HL-60/S4 treated with phorbol 12-myristate 13-acetate at 8.2 ng/mL for 4 days and 3 days (cell line): Measurements from ENCODE around the gene PANX3.
"Not testable (repeated sequence)": the region's sequence is repeated elsewhere in the genome, so short reads cannot be mapped to it uniquely, and the experiment has no call there.

ENCODE experiments used
- in situ Hi-C: fragments of 300-500 bp; cut with MboI; formaldehyde crosslinking; loops from 2 replicates; pipeline ENCODE4 v1.15.0; 2022; ENCODE audit warnings: low sequenced_read_pairs

PANX3 gene, protein sequence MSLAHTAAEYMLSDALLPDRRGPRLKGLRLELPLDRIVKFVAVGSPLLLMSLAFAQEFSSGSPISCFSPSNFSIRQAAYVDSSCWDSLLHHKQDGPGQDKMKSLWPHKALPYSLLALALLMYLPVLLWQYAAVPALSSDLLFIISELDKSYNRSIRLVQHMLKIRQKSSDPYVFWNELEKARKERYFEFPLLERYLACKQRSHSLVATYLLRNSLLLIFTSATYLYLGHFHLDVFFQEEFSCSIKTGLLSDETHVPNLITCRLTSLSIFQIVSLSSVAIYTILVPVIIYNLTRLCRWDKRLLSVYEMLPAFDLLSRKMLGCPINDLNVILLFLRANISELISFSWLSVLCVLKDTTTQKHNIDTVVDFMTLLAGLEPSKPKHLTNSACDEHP

DNA sequence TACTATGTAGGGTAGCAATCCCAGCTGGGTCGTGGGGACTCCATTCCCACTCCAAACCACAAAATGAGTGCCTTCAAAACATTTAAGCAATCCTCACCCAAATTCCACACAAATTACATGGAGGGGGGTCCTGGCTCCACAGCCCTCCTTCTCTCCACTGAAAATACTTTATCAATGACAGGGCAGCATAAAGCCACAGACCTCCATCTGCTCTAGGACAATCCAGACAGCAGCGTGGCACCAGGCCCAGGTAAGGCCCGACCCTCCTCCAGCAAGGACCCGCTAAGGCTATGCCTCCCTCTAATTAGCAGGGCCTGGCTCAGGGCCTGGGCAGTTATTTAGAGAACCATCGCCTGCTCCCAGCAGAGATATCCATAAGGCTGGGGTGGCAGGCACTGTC, at the start of gene PANX3:
TSS of gene PANX3 (plus strand) at position 365 of the 400 bp plus-strand sequence. CDS start 129 bp downstream, outside the sequence.
- in situ Hi-C loops: no loop called here

DNA sequence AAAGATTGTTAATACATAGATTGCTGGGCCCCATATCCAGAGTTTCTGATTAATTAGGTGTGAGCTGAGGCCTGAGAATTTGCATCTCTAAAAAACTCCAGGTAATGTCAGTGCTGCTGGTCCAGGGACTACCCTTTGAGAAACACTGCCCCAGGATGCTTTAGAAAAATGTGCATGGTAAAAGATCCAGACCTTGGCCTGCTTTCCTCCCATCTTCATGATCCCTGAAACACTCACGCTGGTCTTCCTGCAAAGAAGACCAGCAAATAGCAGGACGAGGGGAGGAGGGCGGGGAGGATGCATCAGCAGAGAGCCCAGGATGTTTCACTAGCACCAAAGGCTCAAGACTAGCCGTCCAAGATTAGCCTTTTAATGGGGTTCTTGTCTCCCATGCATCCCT, 41.5 kb upstream of the PANX3 start, which contains the start of gene OR8A1:
TSS of gene OR8A1 (plus strand) at position 301 of the 400 bp plus-strand sequence. CDS start 123 bp downstream, outside the sequence.
- in situ Hi-C loops: no loop called here

DNA sequence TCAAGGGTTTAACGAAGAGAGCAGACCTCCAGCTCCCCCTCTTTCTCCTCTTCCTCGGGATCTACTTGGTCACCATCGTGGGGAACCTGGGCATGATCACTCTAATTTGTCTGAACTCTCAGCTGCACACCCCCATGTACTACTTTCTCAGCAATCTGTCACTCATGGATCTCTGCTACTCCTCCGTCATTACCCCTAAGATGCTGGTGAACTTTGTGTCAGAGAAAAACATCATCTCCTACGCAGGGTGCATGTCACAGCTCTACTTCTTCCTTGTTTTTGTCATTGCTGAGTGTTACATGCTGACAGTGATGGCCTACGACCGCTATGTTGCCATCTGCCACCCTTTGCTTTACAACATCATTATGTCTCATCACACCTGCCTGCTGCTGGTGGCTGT, 41.1 kb upstream of the PANX3 start:
- in situ Hi-C loops: no loop called here

DNA sequence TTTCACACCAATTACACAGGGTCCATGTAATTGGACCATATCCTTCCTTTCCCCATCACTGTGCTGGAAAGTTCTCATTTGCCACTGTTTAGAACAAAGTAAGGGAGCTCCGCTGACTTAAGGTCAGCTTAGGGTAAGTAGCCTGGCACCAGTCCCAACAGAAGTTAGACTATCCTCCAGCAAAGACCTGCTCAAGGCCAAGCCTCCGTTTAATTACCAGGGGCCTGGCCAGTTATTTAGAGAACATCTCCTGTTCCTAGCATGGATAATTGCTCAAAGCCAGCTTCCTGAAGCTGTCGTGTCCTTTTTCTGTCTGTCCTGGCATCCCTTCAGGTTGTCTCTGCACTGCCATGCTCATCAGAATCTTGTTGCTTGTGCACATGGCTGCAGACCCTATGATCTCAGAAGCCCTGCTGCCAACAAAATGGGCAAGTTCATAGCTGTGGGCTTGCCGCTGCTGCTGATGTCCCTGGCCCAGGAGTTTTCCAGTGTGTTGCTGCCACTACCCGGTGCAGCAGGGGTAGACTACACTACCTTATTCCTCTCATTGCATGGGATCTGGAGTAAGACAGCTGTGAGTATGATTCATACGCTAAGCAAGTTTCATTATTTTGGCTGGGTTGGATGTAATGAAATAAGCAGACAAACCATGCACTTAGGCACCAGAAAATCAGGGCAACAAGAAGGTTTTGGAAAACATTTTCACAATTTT, 33.4 kb upstream of the PANX3 start:
- in situ Hi-C loops: loop anchor here (25.0 kb wide), 2 partner anchors 166 to 516 kb away; partner anchors contain the start of gene OR8B4

DNA sequence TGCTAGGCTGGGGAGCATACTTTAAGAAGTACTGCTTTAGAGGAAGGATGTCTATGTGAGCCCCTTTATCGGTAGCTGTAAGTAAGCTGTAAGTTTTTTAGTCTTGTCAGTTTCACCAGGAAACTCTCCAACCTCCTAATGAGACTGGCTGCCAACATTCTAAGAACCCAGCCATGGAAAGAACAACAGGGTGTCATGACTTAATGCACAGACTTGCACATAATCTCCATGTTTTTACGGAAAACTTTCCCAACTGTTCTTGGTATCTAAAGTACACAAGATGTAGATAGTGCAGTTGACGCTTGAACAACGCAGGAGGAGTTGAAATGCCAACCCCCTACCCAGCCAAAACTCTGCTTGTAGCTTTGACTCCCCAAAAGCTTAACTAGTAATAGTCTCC, 32.5 kb upstream of the PANX3 start:
- in situ Hi-C loops: loop anchor here (25.0 kb wide), 2 partner anchors 166 to 516 kb away; partner anchors contain the start of gene OR8B4

DNA sequence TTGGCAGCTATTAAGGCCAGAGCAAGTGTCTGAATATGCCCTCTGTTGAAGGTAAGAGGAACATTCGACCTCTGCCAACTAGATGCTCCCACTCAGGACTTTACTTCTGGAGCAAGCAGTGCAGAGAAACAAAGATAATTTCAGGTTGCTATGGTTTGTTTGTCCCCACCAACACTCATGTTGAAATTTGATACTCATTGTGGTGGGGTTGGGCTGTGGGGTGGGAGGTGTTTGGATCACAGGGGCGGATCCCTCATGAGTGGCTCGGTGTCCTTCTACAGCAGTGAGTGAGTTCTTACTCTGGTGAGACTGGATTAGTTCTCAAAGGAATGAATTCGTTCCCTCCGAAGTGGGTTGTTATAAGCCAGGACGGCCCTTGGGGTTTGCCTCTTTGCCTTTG, 29.4 kb upstream of the PANX3 start:
- in situ Hi-C loops: loop anchor here (25.0 kb wide), 2 partner anchors 170 to 520 kb away; partner anchors contain the start of gene OR8B4

DNA sequence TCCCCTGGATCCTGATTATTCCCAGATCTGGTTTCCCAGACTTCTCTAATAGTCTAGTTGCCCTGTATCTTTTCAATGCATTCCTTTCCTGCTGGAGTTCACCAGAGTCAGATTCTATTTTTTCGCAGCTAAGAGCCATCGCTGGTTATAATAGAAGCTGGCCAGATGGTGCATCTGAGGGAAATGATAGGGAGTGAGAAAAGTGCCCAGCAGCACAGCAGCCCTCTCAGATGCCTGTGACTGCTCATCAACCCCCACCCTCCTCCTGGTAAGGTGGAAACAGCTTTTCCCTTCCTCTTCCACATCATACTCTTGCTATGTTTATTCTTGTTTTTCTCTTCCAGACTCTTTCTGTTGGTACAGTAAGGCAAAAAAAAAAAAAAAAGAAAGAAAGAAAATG, 28.7 kb upstream of the PANX3 start:
- in situ Hi-C loops: loop anchor here (25.0 kb wide), 2 partner anchors 170 to 520 kb away; partner anchors contain the start of gene OR8B4

DNA sequence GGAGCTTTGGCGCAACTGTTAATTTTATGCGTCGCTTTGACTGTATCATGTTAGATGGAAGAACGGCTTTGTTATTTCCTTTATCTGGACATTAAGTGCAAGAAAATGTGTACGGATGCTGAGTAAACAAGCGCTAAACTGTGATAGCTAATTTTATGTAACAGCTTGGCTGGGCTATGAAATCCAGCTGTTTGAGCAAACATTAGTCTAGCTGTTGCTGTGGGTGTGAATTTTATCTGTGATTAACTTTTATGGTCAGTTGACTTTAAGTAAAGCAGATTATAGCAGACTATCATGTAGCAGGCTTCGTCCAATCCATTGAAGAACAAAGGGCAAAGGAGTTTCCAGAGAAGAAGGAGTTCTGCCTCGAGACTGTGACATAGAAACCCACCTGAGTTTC, 27.4 kb upstream of the PANX3 start:
- in situ Hi-C loops: loop anchor here (25.0 kb wide), 2 partner anchors 171 to 521 kb away; partner anchors contain the start of gene OR8B4

DNA sequence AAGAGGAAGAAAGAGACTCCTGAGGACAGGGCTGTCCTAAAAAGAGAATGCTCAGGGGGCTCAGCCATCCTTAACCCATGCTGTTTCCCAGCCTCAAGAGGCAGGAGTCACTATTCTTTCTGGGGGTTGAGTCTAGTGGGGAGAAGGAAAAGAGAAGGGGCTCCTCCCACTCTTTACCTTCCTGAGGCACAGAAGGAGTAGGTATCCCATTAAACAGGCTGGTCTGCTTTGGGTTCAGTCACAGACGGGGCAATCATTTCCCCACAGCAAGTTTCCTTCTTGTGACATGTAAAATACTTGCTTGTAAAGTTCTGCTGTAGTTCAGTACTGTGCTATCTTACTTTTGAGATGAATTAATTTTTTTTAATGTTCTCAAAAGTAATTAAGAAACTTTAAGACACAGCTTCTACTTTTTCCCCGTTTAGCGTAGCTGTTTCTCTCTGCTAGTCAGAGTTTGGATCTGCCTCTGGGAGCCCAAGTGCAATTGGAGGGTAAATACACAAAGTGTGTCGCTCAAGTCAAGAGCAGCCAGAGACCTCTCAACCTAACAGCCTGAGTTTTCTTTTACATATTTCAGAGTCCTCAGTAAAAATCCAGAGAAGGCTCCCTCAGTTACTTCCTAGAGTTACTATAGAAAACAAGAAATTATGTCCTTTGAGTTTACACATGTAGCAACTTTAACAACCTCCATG, 26.4 kb upstream of the PANX3 start:
- in situ Hi-C loops: loop anchor here (25.0 kb wide), 2 partner anchors 173 to 523 kb away; partner anchors contain the start of gene OR8B4

DNA sequence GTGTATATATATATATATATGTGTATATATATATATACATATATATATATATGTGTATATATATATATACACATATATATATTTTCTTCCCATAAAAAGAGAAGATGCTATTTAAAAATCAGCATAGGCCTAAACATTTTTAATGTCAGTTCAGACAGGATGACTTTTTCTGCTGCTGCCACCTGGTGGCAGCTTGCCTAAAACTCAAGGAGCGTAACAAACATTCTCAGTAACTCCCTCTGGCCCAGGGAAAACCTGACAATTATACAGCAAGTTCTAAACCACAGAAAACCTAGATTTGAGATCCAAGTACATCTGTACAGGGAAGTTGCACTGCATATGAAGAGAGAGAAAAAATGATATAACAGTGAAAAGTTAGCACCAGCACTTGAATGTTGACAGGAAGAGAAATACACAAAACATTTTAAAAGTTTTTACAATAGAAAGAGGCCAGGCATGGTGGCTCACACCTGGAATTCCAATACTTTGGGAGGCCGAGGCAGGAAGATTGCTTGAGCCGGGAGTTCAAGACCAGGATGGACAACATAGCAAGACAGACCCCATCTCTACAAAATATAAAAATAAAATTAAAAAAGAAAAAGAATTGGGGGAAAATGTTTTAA, 24.9 kb upstream of the PANX3 start:
- in situ Hi-C loops: loop anchor here (25.0 kb wide), 2 partner anchors 174 to 524 kb away; partner anchors contain the start of gene OR8B4

DNA sequence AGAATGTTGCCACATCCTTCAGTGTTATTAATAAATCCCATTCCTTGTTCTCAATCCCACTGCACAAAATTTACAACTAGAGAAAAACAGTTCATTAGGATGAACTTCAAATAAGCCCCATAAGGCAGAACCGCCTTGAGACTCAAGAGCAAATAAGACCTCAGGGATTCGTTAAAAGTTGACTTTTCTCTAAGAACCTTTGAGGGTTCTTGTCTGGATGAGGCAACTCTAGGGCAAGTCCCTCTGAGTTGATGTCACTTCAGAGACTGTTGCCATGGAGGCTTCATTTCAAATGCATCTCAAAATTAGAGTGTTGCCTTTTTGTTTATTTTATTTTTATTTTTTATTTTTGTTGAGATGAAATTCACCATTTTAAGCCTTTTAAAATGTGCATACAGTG, 19.8 kb upstream of the PANX3 start:
- in situ Hi-C loops: loop anchor here (25.0 kb wide), 2 partner anchors 179 to 529 kb away; partner anchors contain the start of gene OR8B4

DNA sequence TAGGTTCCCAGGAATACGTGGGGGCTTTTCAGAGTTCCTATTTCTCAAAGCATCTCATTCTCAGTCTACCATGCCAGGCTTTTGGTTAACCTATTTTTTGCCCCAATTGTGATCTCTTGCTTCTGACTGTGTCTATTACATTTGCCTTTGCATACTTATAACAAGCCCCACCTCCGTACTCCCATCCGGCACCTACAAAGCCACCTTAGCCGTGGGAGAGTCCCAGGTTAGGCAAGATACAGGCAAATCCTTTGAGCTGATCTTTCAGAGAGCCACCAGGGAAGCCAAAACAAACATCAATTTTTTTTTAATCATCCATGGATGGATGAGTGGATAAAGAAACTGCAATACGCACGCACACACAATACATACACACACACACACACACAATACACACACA, 18.6 kb upstream of the PANX3 start:
- in situ Hi-C loops: loop anchor here (25.0 kb wide), 2 partner anchors 180 to 530 kb away; partner anchors contain the start of gene OR8B4

DNA sequence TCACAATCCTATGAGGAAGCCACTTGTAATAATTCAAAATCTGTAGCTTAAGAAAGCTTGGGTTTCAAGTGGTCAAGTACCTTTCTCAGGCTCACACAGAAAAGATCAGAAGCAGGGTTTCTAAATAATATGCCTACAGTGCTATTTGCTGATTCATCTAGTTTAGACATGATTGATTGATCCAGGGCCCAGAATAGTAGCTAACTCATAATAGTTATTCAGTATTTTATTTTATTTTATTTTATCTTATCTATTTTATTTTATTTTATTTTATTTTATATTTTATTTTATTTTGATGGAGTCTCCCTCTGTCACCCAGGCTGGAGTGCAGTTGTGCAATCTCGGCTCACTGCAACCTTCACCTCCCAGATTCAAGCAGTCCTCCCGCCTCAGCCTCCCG, 15.9 kb upstream of the PANX3 start:
- in situ Hi-C loops: loop anchor here (25.0 kb wide), 2 partner anchors 183 to 533 kb away; partner anchors contain the start of gene OR8B4

DNA sequence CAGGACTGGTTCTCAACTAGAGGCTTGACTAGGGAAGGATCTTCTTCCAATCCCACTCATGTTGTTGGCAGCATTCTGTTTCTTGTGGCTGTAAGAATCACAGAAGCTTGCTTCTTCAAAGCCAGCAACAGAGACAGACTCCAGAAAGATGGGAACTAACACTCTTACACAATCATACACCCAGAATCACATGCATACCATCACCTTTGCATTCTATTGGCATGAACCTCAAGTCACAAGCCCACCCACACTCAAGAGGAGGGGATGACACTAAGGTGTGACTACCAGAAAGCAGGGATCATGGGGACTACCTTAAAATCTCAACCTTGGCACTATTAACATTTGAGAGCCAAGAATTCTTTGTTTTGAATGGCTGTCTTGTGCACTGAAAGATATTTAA, 13.6 kb upstream of the PANX3 start:
- in situ Hi-C loops: loop anchor here (25.0 kb wide), 2 partner anchors 185 to 535 kb away; partner anchors contain the start of gene OR8B4

DNA sequence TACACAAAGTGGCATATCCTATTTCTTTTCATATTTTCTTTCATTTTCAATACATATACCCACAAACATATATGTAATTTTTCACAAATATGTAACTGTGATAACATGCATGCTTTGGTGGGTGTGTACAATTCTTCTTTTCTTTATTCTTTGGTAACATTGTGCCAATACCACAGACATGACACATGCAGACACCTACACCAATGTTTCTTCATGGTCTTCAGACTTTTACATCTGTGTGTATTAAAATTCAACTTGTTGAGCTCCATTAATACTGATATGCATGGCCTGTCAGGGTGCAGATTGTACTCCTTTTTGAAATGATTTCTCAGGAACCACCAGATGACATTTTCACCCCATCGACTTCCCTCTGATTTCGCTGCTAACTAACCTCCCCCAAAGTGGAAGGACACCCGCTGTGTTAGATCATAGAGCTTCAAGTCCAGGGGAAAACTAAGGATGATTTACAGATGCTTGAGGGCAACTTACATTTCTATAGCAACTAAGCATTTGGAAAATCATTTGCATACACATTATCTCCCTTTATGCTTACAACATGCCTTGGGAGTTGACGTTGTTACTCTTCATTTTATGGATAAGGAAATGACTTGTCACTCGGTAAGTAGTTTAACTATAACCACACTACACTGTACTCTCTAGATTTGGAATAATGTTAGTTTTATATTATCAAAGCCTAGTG, 10.5 kb upstream of the PANX3 start:
- in situ Hi-C loops: no loop called here

DNA sequence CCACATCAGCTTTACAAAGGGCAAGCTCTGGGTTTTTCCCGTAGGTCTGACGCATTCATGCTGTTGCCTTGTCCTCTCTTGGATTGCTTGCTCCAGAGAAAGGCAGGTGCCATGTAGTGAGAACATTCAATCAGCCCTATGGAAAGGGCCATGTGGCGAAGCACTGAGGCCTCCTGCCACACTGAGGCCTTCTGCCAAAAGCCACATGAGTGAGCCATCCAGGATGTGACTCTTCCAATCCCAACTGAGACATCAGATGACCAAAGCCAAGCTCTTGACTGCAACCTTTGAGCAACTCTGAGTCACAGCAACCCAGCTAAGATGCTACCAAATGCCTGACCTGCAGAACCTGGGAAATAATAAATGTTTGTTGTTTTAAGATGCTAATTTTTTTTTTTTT, 9.0 kb upstream of the PANX3 start:
- in situ Hi-C loops: no loop called here

DNA sequence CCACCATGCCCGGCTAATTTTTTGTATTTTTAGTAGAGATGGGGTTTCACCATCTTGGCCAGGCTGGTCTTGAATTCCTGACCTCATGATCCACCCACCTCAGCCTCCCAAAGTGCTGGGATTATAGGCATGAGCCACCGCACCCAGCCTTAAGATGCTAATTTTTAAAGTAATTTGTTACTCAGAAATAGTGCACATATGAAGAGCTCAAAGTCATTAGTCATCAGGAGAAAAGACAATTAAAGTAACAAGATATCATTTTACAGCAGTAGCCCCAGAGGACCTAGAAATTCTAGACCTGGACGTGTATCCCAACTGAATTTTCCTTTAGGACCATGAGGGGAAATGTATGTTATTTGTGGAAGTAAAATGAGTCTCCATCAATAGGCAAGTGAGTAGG, 8.5 kb upstream of the PANX3 start:
- in situ Hi-C loops: not testable (repeated sequence)

DNA sequence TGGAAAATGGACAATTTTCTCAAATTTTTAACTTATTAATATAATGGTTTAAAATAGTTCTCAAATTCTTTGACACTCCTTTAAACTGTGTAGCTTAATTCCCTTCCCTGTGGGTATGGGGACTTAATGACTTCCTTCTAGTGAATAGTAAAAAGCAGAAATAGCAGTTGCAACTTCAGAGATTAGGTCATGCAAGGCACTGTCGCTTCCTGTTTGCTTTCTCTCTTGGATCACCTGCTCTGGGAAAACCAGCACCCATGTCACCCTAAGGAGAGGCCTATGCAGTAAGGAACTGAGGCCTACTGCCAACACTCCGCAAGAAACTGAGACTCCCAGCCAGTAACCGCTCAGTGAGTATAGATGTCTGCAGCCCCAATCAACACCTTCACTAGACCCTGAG, 5.5 kb upstream of the PANX3 start:
- in situ Hi-C loops: no loop called here

DNA sequence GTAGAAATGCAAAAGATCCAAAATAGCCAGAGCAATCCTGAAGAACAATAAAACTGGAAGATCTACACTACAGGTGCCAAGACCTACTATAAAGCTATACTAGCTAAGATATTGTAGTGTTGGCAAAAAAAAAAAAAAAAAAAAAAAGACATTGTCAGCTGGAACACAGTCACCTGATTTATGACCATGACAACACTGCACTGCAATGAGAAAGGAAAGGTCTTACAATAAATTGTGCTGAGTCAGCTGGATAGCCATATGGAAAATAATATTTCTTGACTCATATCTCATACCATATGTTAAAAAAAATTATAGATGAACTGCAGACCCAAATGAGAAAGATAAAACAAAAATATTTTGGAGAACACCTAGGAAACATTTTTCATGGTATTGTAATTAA, 3.1 kb upstream of the PANX3 start:
- in situ Hi-C loops: no loop called here

DNA sequence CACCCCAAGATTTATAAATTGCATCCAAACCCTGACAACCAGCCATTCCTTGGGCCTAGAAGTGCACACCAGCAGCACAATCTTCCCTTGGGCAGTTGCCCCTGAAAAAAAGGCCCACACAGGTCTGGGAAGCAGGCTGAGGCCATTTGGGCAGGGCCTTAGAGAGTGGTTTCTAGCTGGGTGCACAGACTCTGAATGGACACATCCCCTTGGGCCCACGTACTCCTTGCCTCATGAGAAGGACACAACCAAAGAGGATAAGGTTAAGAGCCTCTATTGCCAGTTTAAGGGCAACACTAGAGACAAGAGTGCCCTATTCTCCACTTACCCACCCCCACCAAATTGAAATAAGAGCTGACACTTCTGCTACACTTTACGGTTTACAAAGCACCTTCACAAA, 933 bp upstream of the PANX3 start:
- in situ Hi-C loops: no loop called here
